ENCODE data around the gene LMBRD2. TPM values are rescaled to one million over a fixed set of nuclear protein-coding genes. Genes with fewer than 3 reads are reported as not detected.

The LMBRD2 gene
- total and polyA plus RNA-seq, 2 of the 8 experiments (the other 6 are each of a cell fraction or from before 2014, with no cell fraction given), result 1.1 to 4.1 TPM

DNA sequence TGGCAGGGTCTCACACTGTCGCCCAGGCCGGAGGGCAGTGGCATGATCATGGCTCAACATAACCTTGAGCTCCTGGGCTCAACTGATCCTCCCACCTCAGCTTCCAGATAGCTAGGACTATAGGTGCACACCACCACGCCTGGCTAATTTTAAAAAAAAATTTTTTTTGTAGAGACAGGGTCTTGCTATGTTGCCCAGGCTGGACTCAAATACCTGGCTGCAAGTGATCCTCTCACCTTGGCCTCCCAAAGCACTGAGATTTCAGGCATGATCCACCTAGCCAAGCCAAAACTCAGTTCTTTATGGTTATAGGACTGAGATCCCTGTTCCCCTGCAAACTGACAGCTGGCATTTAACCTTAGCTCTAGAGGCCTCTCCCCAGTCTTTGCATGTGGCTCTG is 5.3 kb downstream of the LMBRD2 start:
- no peaks in the 10 kb centered on the region for H3K36me3 ChIP-seq (ENCODE audit: control insufficient read depth in 2 of 4, insufficient read depth in 4 of 4, low read length in 3 of 4)
- no peak overlapping the region for H3K4me2 ChIP-seq (ENCODE audit: insufficient read depth in 1 of 2, low read depth in 2 of 2, low read length in 2 of 2)
- no peak overlapping the region for H3K18ac ChIP-seq (ENCODE audit: extremely low read depth, low read length)
- H3K27me3 ChIP-seq (replicated peaks in 1 of 4; ENCODE audit: control insufficient read depth in 3 of 4, extremely low read depth in 1 of 4, insufficient read depth in 3 of 4, low read length in 3 of 4), result no peaks in the 10 kb centered on the region
- H3K4me3 ChIP-seq (ENCODE audit: extremely low read depth in 1 of 4, insufficient read depth in 2 of 4, low read depth in 3 of 4, low read length in 4 of 4), result no peak overlapping the region
- no peak overlapping the region for H3K23ac ChIP-seq (ENCODE audit: insufficient read length)
- DNase-seq (ENCODE audit: low read depth in 1 of 2, low spot score in 2 of 2) (no peak), FAIRE-seq (no peak)
- no peak overlapping the region for H2BK12ac ChIP-seq (ENCODE audit: low read depth, low read length)
- no peak overlapping the region for H3K27ac ChIP-seq (ENCODE audit: low read depth, low read length)
- no peak overlapping the region for H3K14ac ChIP-seq (ENCODE audit: insufficient read length)
- H3K4ac ChIP-seq (replicated peaks; ENCODE audit: insufficient read length, low read depth, low read length), result no peak overlapping the region
- no peak overlapping the region for H4K91ac ChIP-seq (replicated peaks; ENCODE audit: insufficient read length, low read length)
- H4K20me1 ChIP-seq (replicated peaks in 1 of 2; ENCODE audit: control insufficient read depth in 1 of 2, insufficient read depth in 2 of 2, low read length in 2 of 2), result no peaks in the 10 kb centered on the region
- no peak overlapping the region for H4K8ac ChIP-seq (ENCODE audit: extremely low read depth, insufficient read depth, low read length)
- H3K4me1 ChIP-seq (replicated peaks in 1 of 4; ENCODE audit: control insufficient read depth in 3 of 4, insufficient read depth in 4 of 4, low read length in 3 of 4), result 0 out of 7 replicates have a peak, but pooled peaks cover 0 to 1% (median 0%) of the 10 kb centered on the region in 4 experiments
- H2AK5ac ChIP-seq (ENCODE audit: low read depth, low read length), result no peak overlapping the region
- no peak overlapping the region for H2BK15ac ChIP-seq (ENCODE audit: low read length)
- H3K23me2 ChIP-seq (ENCODE audit: low read depth, low read length), result peaks cover 8% of the 10 kb centered on the region; the same call in 1 of the 2 replicates
- H2BK20ac ChIP-seq (ENCODE audit: low read length), result no peak overlapping the region
- no peak overlapping the region for H2BK120ac ChIP-seq (replicated peaks; ENCODE audit: low read depth, low read length)
- no peaks in the 10 kb centered on the region for H3K9me3 ChIP-seq (ENCODE audit: insufficient read depth in 2 of 2, low read depth in 1 of 2, low read length in 1 of 2)
- H3K9ac ChIP-seq (replicated peaks in 1 of 4; ENCODE audit: extremely low read depth in 1 of 4, low read depth in 3 of 4, low read length in 3 of 4), result no peak overlapping the region
- no peaks in the 10 kb centered on the region for H3K79me2 ChIP-seq (ENCODE audit: control insufficient read depth in 1 of 2, insufficient read depth in 2 of 2, low read length in 2 of 2)
- no peak overlapping the region for H2BK5ac ChIP-seq (ENCODE audit: low read depth, low read length)
- H3K79me1 ChIP-seq (ENCODE audit: low read depth, low read length), result no peaks in the 10 kb centered on the region
- no peak overlapping the region for H3K56ac ChIP-seq (replicated peaks; ENCODE audit: insufficient read length, low read depth, low read length)
- no peak overlapping the region for H4K5ac ChIP-seq (ENCODE audit: insufficient read length, low read depth, low read length)
- WGBS, 2 experiments (ENCODE audit: extremely low coverage in 1 of 2, insufficient coverage in 1 of 2, insufficient read length in 1 of 2, insufficient replicate concordance in 2 of 2, low coverage in 1 of 2, low lambda C conversion rate in 2 of 2, missing lambda C conversion rate in 1 of 2), result 87% methylated on average over 3 of the region's 3 CpGs; no CpG with 5 or more reads in 1 of the 2 experiments
- CTCF ChIA-PET (ENCODE audit: partially characterized antibody), result interaction anchor here (0.6 to 1.4 kb wide), 4 partner anchors 21 to 313 kb away, joined by 3 to 4 read pairs (median 4); no protein-coding TSS in a partner anchor
- H2AFZ ChIP-seq (ENCODE audit: low read length), result no peak overlapping the region
- POLR2A ChIA-PET (ENCODE audit: partially characterized antibody), result no interaction called here
- TF ChIP-seq SP4 (IDR thresholded peaks at IDR 0.05; ENCODE audit: low read length) (no peak), MAFK (IDR thresholded peaks at IDR 0.05; ENCODE audit: low read depth, low read length) (no peak), POLR2A (IDR thresholded peaks at IDR 0.05; ENCODE audit: control extremely low read depth in 1 of 2, low read depth in 2 of 2, low read length in 2 of 2) (no peak)

Measured in H1 (cell line).